GM23338 (cell line): ENCODE measurements around the gene SRRD. TPM values are rescaled to one million over a fixed set of nuclear protein-coding genes. Genes with fewer than 3 reads are reported as not detected.

Source experiments
- ATAC-seq: fragments of 200-7000 bp; cut with Tn5 transposase; 3 replicates; pipeline ENCODE4 v1.9.1; 2020
- DNase-seq: peaks from one replicate; pipeline ENCODE4 v3.0.0-alpha.2; 2015; ENCODE audit warnings: low spot score
- H2AFZ ChIP-seq: fragments of 200-600 bp; sonication (generic); 2 replicates; pipeline ENCODE4 v1.8.0; 2016; ENCODE audit warnings: antibody characterized with exemption, mild to moderate bottlenecking, moderate library complexity
- H3F3A ChIP-seq: fragments of 200-600 bp; sonication (generic); replicated peaks from 2 replicates; pipeline ENCODE4 v1.8.0; 2017; ENCODE audit warnings: antibody characterized with exemption, mixed run types, low read depth
- H3K27ac ChIP-seq: fragments of 200-600 bp; sonication (generic); 2 replicates; pipeline ENCODE4 v1.6.1; 2016; ENCODE audit warnings: low read depth
- H3K27me3 ChIP-seq: fragments of 200-600 bp; sonication (generic); 2 replicates; pipeline ENCODE4 v1.8.0; 2016; ENCODE audit warnings: mild to moderate bottlenecking, mixed run types, moderate library complexity; ENCODE audit not compliant: insufficient read depth
- H3K36me3 ChIP-seq: fragments of 200-600 bp; sonication (generic); 2 replicates; pipeline ENCODE4 v1.8.0; 2016; ENCODE audit warnings: mild to moderate bottlenecking; ENCODE audit not compliant: insufficient read depth
- H3K4me1 ChIP-seq: fragments of 200-600 bp; sonication (generic); 2 replicates; pipeline ENCODE4 v1.8.0; 2016; ENCODE audit warnings: mild to moderate bottlenecking, moderate library complexity; ENCODE audit not compliant: insufficient read depth
- H3K4me2 ChIP-seq: fragments of 200-600 bp; sonication (generic); 2 replicates; pipeline ENCODE4 v1.7.1; 2017; ENCODE audit warnings: mixed run types
- H3K4me3 ChIP-seq: fragments of 200-600 bp; sonication (generic); 2 replicates; pipeline ENCODE4 v1.6.1; 2016; ENCODE audit warnings: mixed run types
- H3K79me2 ChIP-seq: fragments of 200-600 bp; sonication (generic); replicated peaks from 2 replicates; pipeline ENCODE4 v1.8.0; 2017; ENCODE audit warnings: mild to moderate bottlenecking; ENCODE audit not compliant: insufficient read depth
- H3K9me2 ChIP-seq: fragments of 200-600 bp; sonication (generic); 2 replicates; pipeline ENCODE4 v1.8.0; 2017; ENCODE audit not compliant: insufficient read depth
- H4K20me1 ChIP-seq: fragments of 200-600 bp; sonication (generic); replicated peaks from 2 replicates; pipeline ENCODE4 v1.8.0; 2017; ENCODE audit warnings: mild to moderate bottlenecking; ENCODE audit not compliant: insufficient read depth
- H3K27ac Mint-ChIP-seq: 2 replicates; pipeline ENCODE4 v1.8.0; 2020; ENCODE audit warnings: inconsistent platforms, mild to moderate bottlenecking, moderate library complexity, mixed read lengths
- H3K27me3 Mint-ChIP-seq: 3 replicates; pipeline ENCODE4 v1.8.0; 2022; ENCODE audit warnings: low read depth, mild to moderate bottlenecking, moderate library complexity, mixed read lengths, inconsistent platforms; ENCODE audit not compliant: insufficient read depth, poor library complexity
- H3K36me3 Mint-ChIP-seq: 3 replicates; pipeline ENCODE4 v1.8.0; 2021; ENCODE audit warnings: low read depth, mild to moderate bottlenecking, inconsistent platforms, moderate library complexity, mixed read lengths
- H3K4me1 Mint-ChIP-seq: 3 replicates; pipeline ENCODE4 v1.8.0; 2020; ENCODE audit warnings: mild to moderate bottlenecking, inconsistent platforms, mixed read lengths
- H3K4me3 Mint-ChIP-seq: 3 replicates; pipeline ENCODE4 v1.8.0; 2021; ENCODE audit warnings: moderate library complexity, mild to moderate bottlenecking, inconsistent platforms, mixed read lengths
- H3K9me3 Mint-ChIP-seq: 3 replicates; pipeline ENCODE4 v1.8.0; 2020; ENCODE audit warnings: moderate library complexity, mild to moderate bottlenecking, inconsistent platforms, mixed read lengths
- CREB1 ChIP-seq: fragments of 250-450 bp; sonication (Bioruptor Pico); IDR thresholded peaks from 2 replicates; pipeline ENCODE4 v1.5.0; 2020; ENCODE audit warnings: low read depth, mild to moderate bottlenecking, moderate library complexity
- CTCF ChIP-seq, 2 experiments: fragments of 200-600 bp in 1 of 2; sonication (generic) in 1 of 2; conservative IDR thresholded peaks; 2 replicates each; pipeline versions ENCODE4 v1.5.1 to v1.6.1; 2016 to 2017; ENCODE audit warnings: antibody characterized with exemption in 2 of 2, low read depth in 2 of 2, mild to moderate bottlenecking in 2 of 2, moderate library complexity in 1 of 2
- ETS1 ChIP-seq: IDR thresholded peaks from 2 replicates; pipeline ENCODE4 v1.6.1; 2016; ENCODE audit warnings: antibody characterized with exemption
- EZH2 ChIP-seq: fragments of 200-600 bp; sonication (generic); IDR thresholded peaks from one replicate; pipeline ENCODE4 v1.8.0; 2017; ENCODE audit warnings: antibody characterized with exemption, mild to moderate bottlenecking, low read depth; ENCODE audit not compliant: unreplicated experiment
- EZH2phosphoT487 ChIP-seq: fragments of 200-600 bp; sonication (generic); IDR thresholded peaks from one replicate; pipeline ENCODE4 v1.8.1; 2018; ENCODE audit warnings: antibody characterized with exemption; ENCODE audit not compliant: unreplicated experiment
- JUNB ChIP-seq: IDR thresholded peaks from one replicate; pipeline ENCODE4 v1.6.1; 2016; ENCODE audit warnings: antibody characterized with exemption; ENCODE audit not compliant: unreplicated experiment
- NANOG ChIP-seq: IDR thresholded peaks from 2 replicates; pipeline ENCODE4 v1.6.1; 2016; ENCODE audit warnings: antibody characterized with exemption, borderline replicate concordance
- POLR2AphosphoS5 ChIP-seq: IDR thresholded peaks from 2 replicates; pipeline ENCODE4 v1.6.1; 2016; ENCODE audit warnings: antibody characterized with exemption, low read depth
- REST ChIP-seq: IDR thresholded peaks from one replicate; pipeline ENCODE4 v1.6.1; 2018; ENCODE audit warnings: antibody characterized with exemption; ENCODE audit not compliant: unreplicated experiment
- STAT1 ChIP-seq: IDR thresholded peaks from one replicate; pipeline ENCODE4 v1.6.1; 2016; ENCODE audit warnings: antibody characterized with exemption; ENCODE audit not compliant: unreplicated experiment
- ZNF114 ChIP-seq: fragments of 250-450 bp; sonication (Bioruptor Pico); IDR thresholded peaks from 2 replicates; pipeline ENCODE4 v1.5.0; 2020; ENCODE audit warnings: mild to moderate bottlenecking, moderate library complexity
- ZNF331 ChIP-seq: fragments of 250-450 bp; sonication (Bioruptor Pico); IDR thresholded peaks from 2 replicates; pipeline ENCODE4 v1.5.0; 2020; ENCODE audit warnings: low read depth, mild to moderate bottlenecking, moderate library complexity
- polyA plus RNA-seq: library from polyadenylated mRNA; unstranded; fragments of >200 nt; fragmentation: Nextera tagmentation; extraction: Ambion mirVana; gene quantifications from 2 replicates; pipeline ENCODE4 v1.2.1, GENCODE V29; 2016
- total RNA-seq: library from RNA; depleted of rRNA; stranded (reverse); fragments of >200 nt; shearing (Covaris generic); gene quantifications from 2 replicates; pipeline ENCODE4 v1.2.3, GENCODE V29; 2014

SRRD gene
- total and polyA plus RNA-seq, 2 experiments from 2014 or later = 17.8 to 23.2 TPM

DNA sequence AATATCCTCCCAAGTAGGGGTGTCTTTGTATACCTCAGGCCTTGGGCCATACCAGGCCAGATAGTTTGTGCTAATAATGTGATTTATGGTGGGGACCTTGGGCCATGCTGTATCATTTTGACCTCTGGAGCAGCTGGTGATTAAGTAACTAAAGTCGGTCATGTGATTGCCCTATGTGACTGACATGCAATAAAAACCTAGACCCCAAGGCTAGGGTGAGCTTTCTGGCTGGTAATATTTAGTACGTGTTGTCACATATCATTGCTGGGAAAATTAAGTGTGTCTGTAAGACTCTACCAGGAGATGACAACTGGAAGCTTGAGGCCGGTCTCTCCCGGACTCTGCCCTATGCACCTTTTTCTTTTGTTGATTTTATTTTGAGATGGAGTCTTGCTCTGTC, 41.2 kb downstream of the SRRD start:
- Histone ChIP-seq H3K27me3 (no peaks in the 10 kb centered on the region), H3K4me1 (no peaks in the 10 kb centered on the region), H3K4me2 (no peak overlapping the region), H3K4me3 (no peak overlapping the region), H3K79me2 (no peaks in the 10 kb centered on the region), H3F3A (peaks cover 17% of the 10 kb centered on the region), H2AFZ (no peak overlapping the region), H3K27ac (no peak overlapping the region), H4K20me1 (no peaks in the 10 kb centered on the region), H3K9me2 (no peaks in the 10 kb centered on the region), H3K36me3 (peaks cover 37% of the 10 kb centered on the region)
- ATAC-seq (no peak), DNase-seq (no peak)
- H3K27ac Mint-ChIP-seq = no peak overlapping the region
- H3K9me3 Mint-ChIP-seq = no peaks in the 10 kb centered on the region
- H3K27me3 Mint-ChIP-seq = peaks cover 2% of the 10 kb centered on the region
- peaks cover 49% of the 10 kb centered on the region for H3K36me3 Mint-ChIP-seq
- TF ChIP-seq REST = no peak
- no peak for TF ChIP-seq EZH2phosphoT487
- TF ChIP-seq ZNF331 (CRISPR knock-in tag) = no peak
- TF ChIP-seq NANOG = no peak
- TF ChIP-seq ZNF114 (CRISPR knock-in tag) = no peak
- TF ChIP-seq ETS1 = no peak
- H3K4me1 Mint-ChIP-seq = no peaks in the 10 kb centered on the region
- H3K4me3 Mint-ChIP-seq = no peak overlapping the region

DNA sequence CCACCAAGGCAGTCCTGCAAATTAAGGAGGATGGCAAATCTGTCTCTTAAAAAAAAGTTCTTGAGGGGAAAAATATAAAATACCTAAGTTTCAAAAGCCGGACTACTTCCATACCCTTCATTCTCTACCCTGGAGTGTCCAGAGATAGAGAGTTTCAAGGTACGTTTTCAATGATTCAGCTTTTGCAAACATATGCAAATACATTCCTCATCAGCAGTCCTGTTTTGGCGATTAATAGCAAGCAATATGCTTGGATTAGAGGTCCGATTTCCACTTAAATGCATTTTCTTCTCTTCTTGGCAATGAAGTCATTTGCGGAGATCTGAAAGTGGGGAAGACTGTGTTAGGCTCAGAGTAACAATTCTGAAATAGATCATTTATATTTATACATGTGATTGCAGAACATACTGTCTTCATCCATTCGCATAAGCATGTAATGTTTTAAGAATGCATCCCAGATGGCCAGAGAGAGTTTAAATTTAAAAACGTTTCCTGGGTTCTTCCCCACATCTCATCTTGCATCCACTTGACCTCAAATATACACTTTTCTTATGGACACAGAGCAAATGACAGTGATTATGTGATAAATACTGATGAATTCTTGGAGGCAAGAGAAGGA, 42.4 kb downstream of the SRRD start:
- H3K27me3 ChIP-seq = no peaks in the 10 kb centered on the region

More for the DNA sequence above, 42.4 kb downstream of the SRRD start:
- no peak overlapping the region for H3K4me2 ChIP-seq
- Mint-ChIP-seq H3K27ac (no peak overlapping the region), H3K27me3 (peaks cover 2% of the 10 kb centered on the region), H3K36me3 (peaks cover 58% of the 10 kb centered on the region), H3K4me1 (no peaks in the 10 kb centered on the region), H3K4me3 (no peak overlapping the region), H3K9me3 (no peaks in the 10 kb centered on the region)
- peaks cover 23% of the 10 kb centered on the region for H3F3A ChIP-seq
- TF ChIP-seq JUNB (no peak), REST (no peak), CTCF (conservative IDR thresholded peaks at IDR 0.05; ENCODE audit: low read depth in 2 of 2) (no peak), CREB1 (CRISPR knock-in tag) (no peak), ZNF331 (CRISPR knock-in tag) (no peak), EZH2 (no peak), ZNF114 (CRISPR knock-in tag) (no peak), STAT1 (no peak), NANOG (no peak), POLR2AphosphoS5 (no peak)
- H3K79me2 ChIP-seq = no peaks in the 10 kb centered on the region
- H4K20me1 ChIP-seq = no peaks in the 10 kb centered on the region; the same call in 1 of the 2 replicates
- ATAC-seq = no peak
- no peaks in the 10 kb centered on the region for H3K4me1 ChIP-seq
- no peak for DNase-seq
- no peak overlapping the region for H3K27ac ChIP-seq
- peaks cover 47% of the 10 kb centered on the region for H3K36me3 ChIP-seq
- H3K4me3 ChIP-seq = no peak overlapping the region
- H3K9me2 ChIP-seq = no peaks in the 10 kb centered on the region
- no peak overlapping the region for H2AFZ ChIP-seq
